Limb (tissue), 2 donors: ENCODE data around the gene NOTCH1.
"Not testable (repeated sequence)": the region's sequence is repeated elsewhere in the genome, so short reads cannot be mapped to it uniquely, and the experiment has no call there.

Source experiments
- DNase-seq, 2 donors: peaks; one replicate each; pipeline ENCODE4 v3.0.0-alpha.2; 2016; ENCODE audit errors: extremely low spot score in 2 of 2

NOTCH1 gene

GRCh38 chr9:136578915-136579649 lies 33.2 kb upstream of the NOTCH1 start:
- no peak for DNase-seq

DNA sequence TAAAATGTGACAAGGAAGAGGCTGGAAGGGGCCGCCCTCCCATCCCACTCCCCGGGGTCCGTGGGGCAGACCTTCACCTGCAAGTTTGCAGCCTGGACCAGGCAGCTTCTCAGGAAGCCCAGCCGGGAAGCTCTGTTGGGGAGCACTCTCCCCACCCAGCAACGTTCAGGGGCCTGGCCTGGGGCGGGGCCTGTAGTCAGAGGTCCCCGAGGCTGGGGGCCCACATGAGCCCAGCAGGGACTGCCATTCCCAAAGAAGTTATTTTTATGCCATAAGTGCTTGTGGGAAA lies 32.7 kb upstream of the NOTCH1 start:
- DNase-seq = no peak

GRCh38 chr9:136577941-136578625 lies 32.2 kb upstream of the NOTCH1 start:
- DNase-seq = no peak

DNA sequence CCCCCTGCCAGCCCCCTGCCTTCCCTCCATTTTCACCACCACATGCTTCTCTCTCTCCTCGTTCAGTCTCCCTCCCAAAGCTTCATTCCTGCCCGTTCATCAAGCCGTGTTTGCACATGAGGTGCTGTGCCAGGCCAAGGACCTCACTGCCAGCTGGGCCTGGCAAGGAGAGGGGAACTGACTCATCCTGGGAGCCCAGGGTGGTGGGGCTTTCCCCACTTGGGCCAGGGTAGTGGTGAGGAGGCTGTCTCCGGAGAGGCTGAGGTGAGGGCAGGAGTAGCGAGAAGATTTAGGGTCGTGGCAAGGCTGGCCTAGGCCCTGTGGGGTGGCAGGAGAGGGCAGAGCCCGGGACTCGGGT lies 30.4 kb upstream of the NOTCH1 start:
- no peak for DNase-seq

GRCh38 chr9:136575626-136576268 lies 29.9 kb upstream of the NOTCH1 start:
- DNase-seq = no peak

DNA sequence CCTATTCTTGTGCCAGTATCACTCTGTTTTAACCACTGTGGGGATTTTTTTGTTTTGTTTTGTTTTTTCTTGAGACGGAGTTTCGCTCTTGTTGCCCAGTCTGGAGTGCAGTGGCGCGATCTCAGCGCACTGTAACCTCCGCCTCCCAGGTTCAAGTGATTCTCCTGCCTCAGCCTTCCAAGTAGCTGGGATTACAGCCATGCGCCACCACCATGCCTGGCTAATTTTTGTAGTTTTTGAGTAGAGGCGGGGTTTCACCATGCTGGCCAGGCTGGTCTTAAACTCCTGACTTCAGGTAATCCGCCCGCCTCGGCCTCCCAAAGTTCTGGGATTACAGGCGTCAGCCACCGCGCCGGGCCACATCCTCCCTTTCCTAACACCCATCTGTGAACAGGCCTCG lies 28.8 kb upstream of the NOTCH1 start:
- not testable (repeated sequence) for DNase-seq

DNA sequence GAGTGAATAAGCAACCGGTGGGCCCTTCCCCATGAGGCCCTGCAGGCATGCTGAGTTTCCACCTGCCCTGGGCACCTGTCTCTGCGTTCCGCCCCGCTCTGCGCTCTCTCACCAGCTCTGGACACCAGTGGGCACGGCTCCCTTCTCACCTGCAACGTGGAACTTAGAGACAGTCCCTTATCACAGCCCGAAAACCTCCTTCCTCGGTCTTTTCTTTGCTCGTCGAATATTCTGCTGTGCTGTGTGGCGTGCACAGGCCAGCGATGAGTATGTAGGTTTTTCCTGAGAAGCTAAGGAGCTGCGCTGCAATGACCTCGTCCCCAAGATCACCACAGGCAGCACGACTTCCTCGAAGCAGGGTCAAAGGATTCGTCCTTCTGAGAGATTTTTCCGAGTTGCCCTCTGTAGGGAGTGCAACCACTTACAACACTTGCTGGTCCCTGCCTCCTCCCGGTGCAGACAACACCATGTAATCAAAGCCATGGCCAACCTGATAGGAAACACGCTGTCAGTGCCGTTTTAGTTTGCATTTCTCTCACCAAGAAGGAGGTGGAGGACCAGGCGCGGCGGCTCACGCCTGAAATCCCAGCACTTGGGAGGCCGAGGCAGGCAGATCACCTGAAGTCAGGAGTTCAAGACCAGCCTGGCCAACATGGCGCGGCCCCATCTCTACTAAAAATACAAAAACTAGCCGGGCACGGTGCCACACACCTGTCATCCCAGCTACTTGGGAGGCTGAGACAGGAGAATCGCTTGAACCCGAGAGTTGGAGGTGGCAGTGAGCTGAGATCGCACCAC lies 27.2 kb upstream of the NOTCH1 start:
- no peak for DNase-seq

DNA sequence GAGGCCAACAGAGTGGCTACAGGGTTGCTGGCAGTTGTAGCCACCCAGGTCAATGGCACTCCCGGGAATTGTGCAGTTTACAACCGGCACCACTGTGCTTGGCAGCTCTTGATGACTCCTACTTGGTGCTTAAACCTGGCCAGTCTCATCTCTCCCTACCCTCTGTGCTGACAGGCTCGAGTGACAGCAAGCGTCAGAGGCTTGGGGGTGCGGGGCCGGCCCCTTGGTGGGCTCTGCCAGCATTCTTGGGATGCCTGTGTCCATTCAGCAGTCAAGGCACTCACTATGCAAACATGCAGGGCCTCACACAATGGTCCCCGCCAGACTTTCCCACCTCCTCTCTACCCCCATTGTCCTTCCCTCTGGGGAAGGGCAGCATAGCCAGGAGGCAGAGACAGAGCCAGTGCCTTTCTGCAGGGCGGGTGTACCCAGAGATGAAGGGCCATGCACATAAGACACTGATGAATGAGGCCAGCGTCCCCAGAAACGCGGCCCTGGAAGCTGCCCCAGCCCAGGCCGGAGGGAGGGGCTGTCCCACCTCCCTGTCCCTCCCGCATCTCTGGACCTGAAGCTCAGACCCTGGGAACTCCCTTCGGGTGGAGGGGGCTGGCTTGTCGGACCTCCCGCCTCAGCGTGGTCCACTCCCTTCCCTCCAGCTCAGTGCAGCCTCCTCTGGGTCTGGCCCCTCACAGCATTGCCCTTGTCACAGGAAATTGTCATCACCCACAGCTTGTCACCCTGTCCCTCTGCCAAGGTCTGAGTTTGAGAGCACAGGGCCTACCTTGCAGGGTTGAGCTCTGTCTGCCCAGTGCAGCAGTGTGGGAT lies 26.4 kb upstream of the NOTCH1 start:
- DNase-seq = peak in 1 of 2 donors; percentile 74

DNA sequence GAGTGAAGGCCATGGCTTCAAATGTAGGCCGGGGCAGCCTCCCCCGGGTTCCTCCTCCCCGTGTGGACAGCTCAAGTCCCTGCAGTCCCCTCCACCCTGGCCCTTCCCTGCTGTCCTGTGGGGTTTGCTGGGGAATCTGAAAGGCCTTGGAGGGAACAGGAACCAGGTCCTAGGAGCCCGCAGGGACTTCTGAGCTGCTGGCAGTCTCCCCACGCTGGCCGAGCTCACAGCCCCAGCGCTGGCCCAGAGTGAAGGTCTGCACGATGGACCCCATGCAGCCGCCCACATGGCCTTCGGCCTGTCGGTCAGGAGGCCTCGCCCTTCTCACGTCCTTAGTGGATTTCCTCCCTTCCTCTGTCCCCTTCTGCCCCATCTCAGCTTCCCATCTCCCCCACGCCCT lies 25.7 kb upstream of the NOTCH1 start:
- DNase-seq = no peak

GRCh38 chr9:136570916-136571315 lies 25.1 kb upstream of the NOTCH1 start:
- DNase-seq = no peak

GRCh38 chr9:136570191-136570845 lies 24.5 kb upstream of the NOTCH1 start:
- no peak for DNase-seq

DNA sequence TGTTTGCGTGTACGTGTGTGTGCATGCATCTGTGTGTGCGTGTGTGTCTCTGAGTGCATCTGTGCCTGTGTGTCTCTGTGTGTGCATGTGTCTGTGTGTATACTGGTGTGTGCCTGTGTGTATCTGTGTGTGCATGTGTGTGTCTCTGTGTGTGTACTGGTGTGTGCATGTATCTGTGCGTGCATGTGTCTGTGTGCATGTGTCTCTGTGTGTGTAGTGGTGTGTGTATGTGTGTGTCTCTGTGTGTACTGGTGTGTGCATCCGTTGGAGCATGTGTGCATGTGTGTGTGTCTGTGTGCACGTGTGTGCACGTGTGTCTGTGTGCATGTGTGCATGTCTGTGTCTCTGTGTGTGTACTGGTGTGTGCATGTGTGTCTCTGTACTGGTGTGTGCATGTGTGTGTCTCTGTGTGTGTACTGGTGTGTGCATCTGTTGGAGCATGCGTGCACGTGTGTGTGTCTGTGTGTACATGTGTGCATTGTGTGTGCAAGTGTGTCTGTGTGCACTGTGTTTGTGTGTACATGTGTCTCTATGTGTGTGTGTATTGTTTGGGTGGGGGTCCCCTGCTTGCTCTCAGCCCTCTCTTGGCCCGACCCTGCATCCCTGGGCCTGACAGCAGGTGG lies 23.8 kb upstream of the NOTCH1 start:
- no peak for DNase-seq

DNA sequence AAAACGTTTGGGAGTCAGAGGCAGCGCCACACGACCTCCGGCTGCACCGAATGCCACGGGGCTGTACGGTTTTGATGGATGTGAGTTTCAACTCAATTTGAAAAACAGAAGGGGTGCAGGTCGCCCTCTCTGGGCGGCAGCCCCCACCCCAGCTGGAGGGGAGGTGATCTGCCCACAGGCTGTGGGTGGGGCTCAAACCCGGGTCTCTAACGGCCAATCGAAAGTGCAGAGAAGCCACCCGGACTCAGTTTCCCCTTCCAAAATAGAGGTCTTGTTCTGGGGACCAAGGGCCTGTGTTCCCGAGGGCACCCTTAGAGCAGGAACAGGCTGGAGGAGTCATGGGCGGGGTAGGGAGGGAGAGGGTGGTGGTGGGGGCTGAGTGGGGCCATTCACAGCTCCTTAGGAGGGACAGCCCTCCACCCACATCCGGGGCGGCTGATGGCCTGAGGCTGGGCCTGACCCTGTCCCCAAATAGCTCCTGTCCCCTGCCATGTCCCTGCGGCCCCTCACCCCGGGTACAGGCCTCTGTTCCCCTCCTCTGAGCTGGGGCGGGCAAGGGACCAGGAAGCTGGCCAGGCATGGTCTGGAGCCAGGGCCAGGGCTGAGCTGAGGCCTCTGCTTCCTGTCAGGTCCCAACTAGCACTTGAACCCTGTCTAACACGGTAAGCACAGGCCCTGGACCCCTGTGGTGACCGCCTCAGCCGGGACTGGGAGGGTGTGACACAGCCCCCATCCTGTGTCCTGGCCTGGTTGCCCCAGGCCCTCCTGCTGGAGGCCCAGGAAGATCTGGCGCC lies 22.6 kb upstream of the NOTCH1 start:
- no peak for DNase-seq

GRCh38 chr9:136567651-136568287 lies 21.9 kb upstream of the NOTCH1 start:
- peak in 1 of 2 donors; percentile 72 for DNase-seq

- DNase-seq = no peak
Observed at GRCh38 chr9:136566901-136567300, 21.1 kb upstream of the NOTCH1 start.

GRCh38 chr9:136566553-136566895 lies 20.7 kb upstream of the NOTCH1 start:
- no peak for DNase-seq

DNA sequence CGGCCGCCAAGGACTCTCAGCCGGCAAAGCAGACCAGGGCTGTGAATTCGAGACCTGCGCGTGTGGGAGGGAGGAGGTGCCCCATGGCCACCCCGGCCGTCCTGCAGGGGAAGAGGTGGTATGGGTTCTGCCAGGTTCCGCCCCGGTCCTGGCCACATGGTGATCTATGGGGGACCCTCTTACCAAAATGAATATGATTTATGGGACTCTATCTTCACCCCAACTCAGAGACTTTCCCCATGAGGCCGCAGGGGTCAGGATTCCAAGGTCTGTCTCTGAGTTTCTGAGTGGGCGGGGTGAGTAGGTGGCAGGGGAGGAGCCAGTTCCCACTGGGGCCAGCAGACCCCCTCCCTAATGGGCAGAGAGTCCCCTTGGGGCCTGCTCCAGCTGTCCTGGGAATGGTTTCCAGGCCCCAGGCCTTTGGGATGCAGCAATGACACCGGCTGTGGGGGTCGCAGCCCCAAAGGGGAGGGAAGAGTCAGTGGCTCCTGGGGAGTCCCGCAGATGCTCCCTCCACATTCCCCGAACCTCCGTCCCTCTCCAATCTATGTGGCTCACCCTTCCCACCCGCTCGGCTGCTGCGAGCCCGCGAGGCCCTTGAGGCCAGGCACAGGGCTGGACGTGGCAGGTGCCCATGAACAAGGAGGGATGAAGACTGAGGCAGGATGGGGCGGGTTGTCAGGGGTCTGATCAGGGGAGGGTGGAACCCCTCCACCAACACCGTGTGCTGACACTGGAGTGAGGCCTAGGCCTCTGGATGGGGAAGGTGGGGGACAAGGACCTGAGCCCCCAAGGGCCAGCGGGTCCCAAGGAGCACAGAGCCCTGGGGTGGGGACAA lies 20.1 kb upstream of the NOTCH1 start:
- no peak for DNase-seq

DNA sequence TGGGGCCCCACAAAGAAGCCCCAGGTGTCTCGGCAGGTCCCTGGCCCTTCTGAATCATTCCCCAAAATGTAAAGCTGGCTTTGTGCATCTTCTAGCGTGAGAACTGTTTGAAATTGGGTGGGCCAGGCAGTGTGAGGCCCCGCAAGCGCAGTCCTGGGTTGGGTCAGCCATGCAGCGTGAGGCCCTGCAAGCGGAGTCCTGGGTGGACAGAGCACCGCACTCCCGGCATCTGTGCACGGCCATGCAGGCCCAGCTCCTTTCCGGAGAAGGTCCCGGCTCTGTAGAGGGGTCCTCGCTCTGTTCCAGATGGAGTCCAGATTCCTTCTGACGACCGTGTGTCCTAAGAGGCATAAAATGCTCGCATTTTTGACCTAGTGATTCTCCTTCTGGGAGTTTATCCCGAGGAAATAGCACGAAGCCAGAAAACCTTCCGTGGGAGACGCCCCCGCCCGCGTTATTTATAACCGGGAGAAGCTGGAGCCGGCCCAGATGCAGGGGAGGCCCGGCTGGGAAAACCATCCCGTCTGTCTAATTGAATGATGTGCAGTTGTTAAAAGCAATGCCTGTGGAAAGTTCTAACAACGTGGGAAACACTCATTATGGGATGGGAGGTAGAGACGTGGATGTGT lies 19.4 kb upstream of the NOTCH1 start:
- peak in 1 of 2 donors; percentile 78 for DNase-seq
